Stimulated activated CD4-positive, alpha-beta T cell treated with anti-CD3 and anti-CD28 coated beads, Interleukin-4, amount 100 ng/mL, for 4 hours (primary cell): ENCODE measurements around the gene INPP5F.
"Not testable (repeated sequence)": the region's sequence is repeated elsewhere in the genome, so short reads cannot be mapped to it uniquely, and the experiment has no call there.

Experiments
- DNase-seq, 2 experiments: peaks; one replicate each; pipeline ENCODE4 v3.0.0-alpha.2; 2020

The INPP5F gene

DNA sequence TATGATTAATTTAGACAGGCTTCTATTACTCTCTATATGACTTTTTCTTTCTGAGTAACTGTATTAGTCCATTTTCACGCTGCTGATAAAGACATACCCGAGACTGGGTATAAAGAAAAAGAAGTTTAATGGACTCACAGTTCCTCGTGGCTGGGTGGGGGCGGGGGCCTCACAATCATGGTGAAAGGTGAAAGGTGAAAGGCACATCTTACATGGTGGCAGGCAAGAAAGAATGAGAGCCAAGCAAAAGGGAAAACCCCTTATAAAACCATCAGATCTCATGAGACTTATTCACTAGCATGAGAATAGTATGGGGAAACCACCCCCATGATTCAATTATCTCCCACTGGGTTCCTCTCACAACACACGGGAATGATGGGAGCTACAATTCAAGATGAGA lies 18.5 kb upstream of the INPP5F start:
- DNase-seq, result peak in 1 of 2 experiments; percentile 57

GRCh38 chr10:119710935-119711334 lies 14.9 kb upstream of the INPP5F start:
- not testable (repeated sequence) for DNase-seq

DNA sequence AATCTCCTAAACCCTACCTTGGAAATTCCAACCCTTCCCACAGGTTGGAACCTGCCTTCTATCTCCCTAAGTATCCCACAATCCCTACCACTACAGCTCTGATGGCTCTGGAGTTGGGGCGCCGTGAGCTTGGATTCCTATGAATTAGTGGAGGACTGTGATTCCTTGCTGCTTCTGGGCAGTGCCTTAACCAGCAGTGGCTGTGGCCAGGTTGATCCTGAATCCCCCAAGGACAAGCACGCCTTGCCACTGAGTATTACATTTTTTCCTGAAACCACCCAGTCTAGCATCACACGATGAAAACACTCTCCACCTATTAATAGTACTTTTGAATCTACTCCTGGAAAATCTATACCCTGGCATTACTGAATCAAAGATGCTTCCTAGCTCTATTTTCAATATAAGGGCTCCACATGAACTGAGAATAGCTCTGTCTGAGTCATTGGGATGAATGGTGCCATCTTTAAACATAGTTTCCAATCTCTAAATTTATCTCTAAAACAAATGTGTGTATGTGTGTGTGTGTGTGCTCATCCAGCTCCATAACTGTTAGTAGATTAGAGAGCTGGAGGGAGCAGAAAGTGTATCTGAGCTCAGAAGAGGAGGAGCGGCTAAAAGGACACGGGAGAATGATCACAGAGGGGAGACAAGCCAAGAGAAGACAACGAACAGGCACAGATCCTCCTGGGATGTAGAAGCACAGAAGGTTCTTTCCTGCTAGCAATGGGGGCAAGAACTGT lies 11.9 kb upstream of the INPP5F start:
- DNase-seq, result no peak

- no peak for DNase-seq
These were observed 11.4 kb upstream of the INPP5F start for GRCh38 chr10:119714484-119714816.

- no peak for DNase-seq
These were observed 10.0 kb upstream of the INPP5F start for GRCh38 chr10:119715628-119716505.

DNA sequence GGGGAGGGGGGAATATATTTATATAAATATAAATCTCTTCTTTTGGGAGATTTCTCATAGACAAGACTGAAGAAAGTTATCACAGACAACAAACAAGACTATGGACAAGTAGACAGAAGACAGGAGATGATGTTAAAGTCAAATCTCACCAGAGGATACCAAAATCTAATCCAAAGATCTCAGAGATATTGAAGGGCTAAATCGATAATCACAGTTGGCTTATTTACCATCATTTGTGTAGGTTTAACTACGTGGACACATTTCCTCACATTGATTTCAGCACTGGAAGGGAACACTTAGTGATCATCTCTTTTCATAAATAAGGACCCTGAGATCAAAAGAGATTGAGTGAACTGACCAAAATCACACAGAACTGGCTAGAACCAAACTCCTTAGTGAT lies 2.7 kb upstream of the INPP5F start:
- no peak for DNase-seq

DNA sequence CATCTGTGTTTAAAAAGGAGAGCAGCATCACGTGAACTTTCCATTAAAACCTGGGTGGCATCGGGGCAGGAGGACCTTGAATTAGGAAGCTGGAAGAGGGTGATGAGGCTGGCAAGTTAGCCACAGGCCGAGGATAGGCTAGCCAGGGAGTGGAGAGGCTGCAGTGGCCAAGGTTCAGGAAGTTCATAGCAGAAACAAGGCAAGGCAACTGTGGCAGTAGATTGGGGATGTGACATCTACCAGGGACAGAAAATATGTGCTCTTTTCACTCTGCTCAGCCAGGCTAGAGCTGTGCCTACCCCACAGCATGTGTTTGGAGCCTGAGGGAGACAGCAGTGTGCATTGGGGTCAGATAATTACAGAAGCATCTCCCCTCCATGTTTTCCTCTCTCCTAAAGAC lies 2.2 kb upstream of the INPP5F start:
- DNase-seq, result no peak

DNA sequence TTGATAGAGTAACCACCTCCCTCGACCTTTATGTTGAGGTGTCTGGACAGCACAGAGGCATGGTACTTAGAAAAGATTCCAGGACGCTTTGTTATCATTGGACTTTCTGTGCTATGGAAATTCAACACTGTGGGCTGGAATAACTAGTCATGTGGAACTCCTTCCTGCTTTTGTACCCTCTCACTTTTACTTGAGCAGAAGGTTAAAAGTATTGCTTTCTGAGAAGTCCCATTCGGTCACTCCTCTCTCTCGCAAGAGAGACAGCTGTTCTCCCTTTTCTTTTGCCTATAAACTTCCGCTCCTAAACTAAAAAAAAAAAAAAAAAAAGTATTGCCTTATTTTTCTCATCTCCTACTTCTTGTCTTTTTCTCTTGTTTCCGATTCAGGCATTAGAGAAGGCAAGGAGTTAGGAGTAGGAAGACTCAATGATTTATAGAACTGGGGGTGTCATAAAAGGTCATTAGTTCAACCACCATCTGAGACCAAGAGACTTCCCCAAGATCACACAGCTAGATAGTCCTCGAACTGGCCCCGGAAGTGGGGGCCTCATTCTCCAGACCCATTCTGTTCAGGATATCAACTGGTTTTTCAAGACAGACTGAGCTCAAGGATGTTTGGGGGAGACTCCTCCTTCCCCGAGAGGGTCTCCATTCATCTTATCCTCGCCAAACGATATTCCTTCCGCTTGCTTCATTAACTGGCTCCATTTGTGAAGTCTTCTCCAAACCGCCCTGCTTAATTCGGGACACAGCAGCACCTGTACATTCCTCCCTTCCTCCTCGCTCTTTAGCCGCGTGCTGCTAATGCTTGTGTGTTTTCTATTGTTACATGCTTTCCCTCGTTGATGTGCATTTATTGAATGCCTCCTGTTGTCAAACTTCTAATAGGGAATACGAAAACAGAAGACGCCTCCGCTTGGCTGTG lies 995 bp upstream of the INPP5F start:
- DNase-seq, result no peak

DNA sequence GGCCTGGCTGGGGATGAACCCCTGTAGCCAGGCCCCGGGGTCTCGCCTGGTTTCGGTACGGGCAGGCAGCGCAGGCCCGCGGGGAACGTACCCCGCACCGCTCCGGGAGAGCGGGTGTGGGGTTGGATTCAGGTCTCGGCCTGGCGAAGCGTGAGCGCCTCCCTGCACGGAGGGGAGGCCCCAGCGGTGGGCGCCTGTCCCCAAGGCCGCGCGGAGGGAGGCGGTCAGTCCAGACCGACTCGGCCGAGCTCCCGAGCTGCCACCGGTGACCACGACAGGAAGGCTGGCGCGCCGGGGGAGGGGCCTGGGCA lies 378 bp upstream of the INPP5F start:
- no peak for DNase-seq

GRCh38 chr10:119726676-119727261 lies 919 bp downstream of the INPP5F start:
- no peak for DNase-seq

DNA sequence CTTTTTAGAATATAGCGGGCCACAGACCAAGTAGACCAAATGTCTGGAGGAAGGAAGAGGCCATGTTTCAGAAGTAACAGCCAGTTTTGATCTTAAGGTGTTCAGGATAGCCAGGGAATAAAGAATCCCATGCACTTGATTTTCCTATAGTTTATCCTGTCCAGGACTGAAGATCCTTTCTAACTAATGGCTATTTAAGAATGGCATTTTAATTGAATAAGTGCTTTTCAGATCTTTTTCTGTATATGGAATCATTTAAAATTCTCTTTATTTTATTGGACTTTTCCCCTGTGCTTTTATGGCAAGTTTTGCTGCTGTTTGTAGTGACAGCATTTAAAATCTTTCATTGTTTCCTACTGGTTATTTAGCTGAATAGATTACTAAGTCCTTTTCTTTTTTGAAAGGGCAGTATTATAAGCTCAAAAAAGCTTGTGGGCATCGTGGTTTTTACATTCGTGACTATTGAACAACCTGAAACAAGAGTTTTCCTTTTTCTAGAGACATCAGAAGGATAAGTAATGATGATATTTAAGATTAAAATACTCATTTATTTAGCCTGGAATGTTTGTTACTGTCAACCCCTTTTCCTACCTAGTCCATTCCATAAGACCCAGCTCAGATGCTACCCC lies 2.4 kb downstream of the INPP5F start:
- no peak for DNase-seq

GRCh38 chr10:119734396-119735332 lies 8.8 kb downstream of the INPP5F start:
- no peak for DNase-seq

GRCh38 chr10:119735451-119735850 lies 9.6 kb downstream of the INPP5F start:
- DNase-seq, result no peak

- no peak for DNase-seq
These were observed 10.4 kb downstream of the INPP5F start for GRCh38 chr10:119736220-119736619.

- no peak for DNase-seq
These were observed 11.3 kb downstream of the INPP5F start for GRCh38 chr10:119737039-119737663.

DNA sequence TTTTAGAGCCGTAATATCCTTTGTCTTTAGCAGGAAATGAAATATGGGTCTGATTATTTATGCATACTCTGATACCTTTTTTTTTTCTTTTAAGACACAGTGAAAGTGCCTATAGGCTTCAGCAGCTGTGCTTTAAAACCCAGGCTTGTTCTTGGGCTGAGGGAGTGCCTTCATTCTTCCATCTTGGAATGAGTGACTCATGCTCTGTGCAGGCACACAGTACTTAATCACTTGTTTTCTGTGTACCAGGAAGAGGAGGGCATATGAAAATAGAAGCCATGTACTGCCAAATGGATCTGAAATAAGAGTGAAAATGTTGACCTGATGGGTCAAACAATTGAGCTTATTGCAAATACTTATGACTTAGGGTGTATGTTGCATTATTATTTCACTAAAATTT lies 12.0 kb downstream of the INPP5F start:
- peak in 1 of 2 experiments; percentile 48 for DNase-seq

DNA sequence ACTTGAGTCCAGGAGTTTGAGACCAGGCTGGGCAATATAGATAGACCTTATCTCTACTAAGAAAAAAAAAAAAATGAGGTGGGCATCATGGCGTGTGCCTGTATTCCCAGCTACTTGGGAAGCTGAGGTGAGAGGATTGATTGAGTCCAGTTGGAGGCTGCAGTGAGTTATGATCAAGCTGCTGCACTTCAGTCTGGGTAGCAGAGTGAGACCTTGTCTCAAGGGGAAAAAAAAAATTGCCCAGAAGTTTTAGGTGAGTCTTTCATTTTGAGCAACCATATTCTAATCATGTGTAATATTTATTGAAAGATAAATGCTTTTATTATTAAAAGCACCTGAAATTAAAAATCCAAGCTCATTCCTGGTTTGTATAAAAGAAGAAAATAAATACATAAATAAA lies 13.1 kb downstream of the INPP5F start:
- DNase-seq, result no peak

GRCh38 chr10:119740096-119740495 lies 14.2 kb downstream of the INPP5F start:
- DNase-seq, result no peak

DNA sequence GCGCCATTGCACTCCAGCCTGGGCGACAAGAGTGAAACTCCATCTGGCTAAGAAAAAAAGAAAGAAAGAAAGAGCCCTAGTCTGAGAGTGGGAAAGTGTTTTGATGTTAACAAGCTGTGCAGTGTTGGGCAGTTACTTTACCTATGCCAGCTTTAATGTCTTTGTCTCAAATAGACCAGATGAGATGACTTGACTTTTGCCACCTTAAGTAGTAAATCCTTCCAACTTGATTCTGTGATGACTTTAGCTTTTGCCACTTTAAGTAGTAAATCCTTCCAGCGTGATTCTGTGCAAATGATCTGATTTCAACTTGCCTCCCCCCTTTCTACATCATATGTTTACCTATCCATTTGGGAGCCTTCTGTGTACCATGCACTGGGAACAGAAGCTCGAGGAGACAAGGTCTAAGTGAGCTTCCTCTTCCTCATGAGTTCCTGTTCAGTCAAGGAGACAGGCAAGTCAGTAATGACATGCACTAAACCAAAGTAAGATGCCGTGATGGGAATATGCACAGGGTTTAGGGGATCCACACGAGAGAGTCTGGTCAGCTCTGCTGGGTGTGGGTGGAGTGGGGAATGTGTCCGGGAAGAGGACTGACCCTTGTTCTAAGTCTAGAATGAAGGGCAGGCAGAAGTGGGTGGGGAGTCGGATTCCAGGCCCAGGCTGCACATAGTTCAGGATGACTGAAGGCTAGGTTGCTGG lies 17.2 kb downstream of the INPP5F start:
- DNase-seq, result no peak

GRCh38 chr10:119747940-119748339 lies 22.1 kb downstream of the INPP5F start:
- no peak for DNase-seq
